Stomach smooth muscle (tissue), 2 donors: Measurements from ENCODE around the gene PREX1.
"Not testable (repeated sequence)": the region's sequence is repeated elsewhere in the genome, so short reads cannot be mapped to it uniquely, and the experiment has no call there.

ENCODE experiments used
- H3K27ac ChIP-seq: one replicate; pipeline ENCODE4 v1.7.0; 2013; ENCODE audit warnings: mild to moderate bottlenecking, low read length, inconsistent platforms
- H3K27me3 ChIP-seq, 2 donors: one replicate each; pipeline ENCODE4 v1.7.0; 2013; ENCODE audit warnings: low read length in 2 of 2; ENCODE audit not compliant: insufficient read depth in 2 of 2, control insufficient read depth in 1 of 2
- H3K36me3 ChIP-seq, 2 donors: one replicate each; pipeline ENCODE4 v1.7.0; 2013; ENCODE audit warnings: low read length in 2 of 2; ENCODE audit not compliant: control insufficient read depth in 2 of 2, insufficient read depth in 2 of 2
- H3K4me1 ChIP-seq: one replicate; pipeline ENCODE4 v1.7.0; 2013; ENCODE audit warnings: low read length; ENCODE audit not compliant: control insufficient read depth, insufficient read depth
- H3K4me3 ChIP-seq, 2 donors: one replicate each; pipeline ENCODE4 v1.7.0; 2013; ENCODE audit warnings: low read length in 2 of 2
- H3K9ac ChIP-seq, 2 donors: one replicate each; pipeline ENCODE4 v1.7.0; 2013; ENCODE audit warnings: low read length in 2 of 2, mild to moderate bottlenecking in 1 of 2
- H3K9me3 ChIP-seq, 2 donors: one replicate each; pipeline ENCODE4 v1.7.0; 2013; ENCODE audit warnings: low read length in 2 of 2; ENCODE audit not compliant: control insufficient read depth in 2 of 2
- donor health status: healthy.
- donor health status: Pancreatic carcinoma.

The PREX1 gene

DNA sequence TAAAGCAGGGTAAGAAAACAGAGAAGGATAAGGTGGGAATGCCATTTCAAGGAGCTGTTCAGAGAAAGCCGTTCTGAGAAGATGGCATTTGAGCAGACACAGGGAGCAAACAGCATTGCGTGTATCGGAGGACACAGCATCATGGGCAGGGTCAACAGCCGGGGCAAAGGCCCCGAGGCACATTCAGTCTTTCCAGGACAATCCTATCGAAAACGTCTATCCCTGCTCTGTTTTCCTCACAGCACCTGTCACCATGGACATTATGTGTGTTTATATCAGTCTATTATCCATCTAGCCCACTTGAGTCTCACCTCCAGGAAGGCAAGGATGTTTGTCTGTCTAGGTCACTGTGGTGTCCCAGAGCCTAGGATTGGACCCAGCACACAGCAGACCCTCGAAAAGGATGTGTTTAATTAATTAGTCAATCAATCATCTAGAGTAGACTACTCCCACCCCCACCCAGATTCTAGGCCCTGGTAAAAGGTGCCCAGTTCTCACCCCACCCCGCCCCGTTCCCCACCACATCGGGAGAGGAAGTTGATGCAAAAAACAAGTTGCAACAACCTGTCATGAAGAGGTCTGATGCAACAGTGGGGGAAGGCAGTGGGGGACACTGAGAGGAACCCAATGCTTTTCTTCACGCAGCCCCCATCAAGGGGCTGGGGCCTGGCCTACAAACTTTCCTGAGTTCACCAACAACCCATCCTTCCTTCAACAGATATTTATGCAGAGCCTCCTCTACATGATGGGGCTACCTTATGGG, 66.6 kb downstream of the PREX1 start:
- H3K9me3 ChIP-seq: no peaks in the 10 kb centered on the region
- peaks cover 0 to 3% of the 10 kb centered on the region in 2 donors for H3K27me3 ChIP-seq
- no peak overlapping the region for H3K27ac ChIP-seq
- no peak overlapping the region for H3K4me3 ChIP-seq
- H3K9ac ChIP-seq: no peak overlapping the region
- H3K36me3 ChIP-seq: no peaks in the 10 kb centered on the region
- H3K4me1 ChIP-seq: peaks cover 3% of the 10 kb centered on the region

DNA sequence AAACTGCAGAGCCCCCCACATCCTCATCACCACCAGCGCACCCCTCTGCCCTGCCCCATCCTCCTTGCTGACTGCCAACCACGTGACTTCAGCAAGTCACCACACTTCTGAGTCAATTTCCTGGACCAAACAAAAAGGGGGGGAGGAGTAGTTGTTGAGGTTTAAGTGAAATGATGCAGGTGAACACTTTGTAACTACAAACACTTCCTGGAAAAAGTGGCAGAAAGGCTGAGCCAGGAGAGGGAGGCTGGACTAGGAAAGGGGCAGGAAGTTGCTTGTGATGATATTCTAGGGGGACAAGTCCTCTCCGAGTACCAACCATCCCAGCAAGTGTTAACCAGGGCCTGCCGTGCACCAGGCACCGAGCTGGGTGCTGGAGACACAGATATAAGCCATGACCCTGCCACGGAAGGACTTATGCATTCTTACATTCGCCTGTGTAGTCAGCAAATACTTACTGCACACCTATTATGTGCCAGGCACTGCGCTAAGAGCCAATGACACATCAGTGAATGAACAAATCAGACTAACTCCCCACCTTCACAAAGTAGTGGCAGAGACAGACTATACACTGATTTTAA, 67.3 kb downstream of the PREX1 start:
- Histone ChIP-seq H3K4me3 (no peak overlapping the region), H3K27me3 (peaks cover 0 to 3% of the 10 kb centered on the region in 2 donors), H3K36me3 (no peaks in the 10 kb centered on the region), H3K9ac (no peak overlapping the region), H3K4me1 (peaks cover 3% of the 10 kb centered on the region), H3K27ac (no peak overlapping the region), H3K9me3 (peaks cover 0 to 3% of the 10 kb centered on the region in 2 donors)

DNA sequence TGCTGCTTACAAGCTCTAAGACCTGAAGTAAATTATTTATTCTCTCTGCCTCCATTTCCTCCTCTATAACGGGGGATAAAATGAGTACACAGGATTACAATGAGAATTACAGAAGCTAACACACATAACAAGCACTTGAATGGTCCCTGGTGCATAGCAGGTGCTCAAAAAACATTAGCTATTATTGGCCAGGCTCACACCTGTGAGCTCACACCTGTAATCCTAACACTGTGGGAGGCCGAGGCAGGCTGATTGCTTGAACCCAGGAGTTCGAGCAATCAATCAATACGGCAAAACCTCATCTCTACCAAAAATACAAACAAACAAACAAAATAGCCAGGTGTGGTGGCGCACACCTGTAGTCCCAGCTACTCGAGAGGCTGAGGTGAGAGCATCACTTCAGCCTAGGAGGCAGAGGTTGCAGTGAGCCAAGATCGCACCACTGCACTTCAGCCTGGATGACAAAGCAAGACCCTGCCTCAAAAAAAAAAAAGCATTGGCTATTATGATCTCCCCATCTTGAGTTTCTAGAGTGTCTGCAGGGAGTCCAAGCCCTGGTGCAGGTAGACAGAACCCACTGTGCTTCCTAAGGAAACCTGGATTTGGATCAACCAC, 68.1 kb downstream of the PREX1 start:
- no peak overlapping the region for H3K4me3 ChIP-seq
- peaks cover 3% of the 10 kb centered on the region for H3K4me1 ChIP-seq
- no peak overlapping the region for H3K9ac ChIP-seq

DNA sequence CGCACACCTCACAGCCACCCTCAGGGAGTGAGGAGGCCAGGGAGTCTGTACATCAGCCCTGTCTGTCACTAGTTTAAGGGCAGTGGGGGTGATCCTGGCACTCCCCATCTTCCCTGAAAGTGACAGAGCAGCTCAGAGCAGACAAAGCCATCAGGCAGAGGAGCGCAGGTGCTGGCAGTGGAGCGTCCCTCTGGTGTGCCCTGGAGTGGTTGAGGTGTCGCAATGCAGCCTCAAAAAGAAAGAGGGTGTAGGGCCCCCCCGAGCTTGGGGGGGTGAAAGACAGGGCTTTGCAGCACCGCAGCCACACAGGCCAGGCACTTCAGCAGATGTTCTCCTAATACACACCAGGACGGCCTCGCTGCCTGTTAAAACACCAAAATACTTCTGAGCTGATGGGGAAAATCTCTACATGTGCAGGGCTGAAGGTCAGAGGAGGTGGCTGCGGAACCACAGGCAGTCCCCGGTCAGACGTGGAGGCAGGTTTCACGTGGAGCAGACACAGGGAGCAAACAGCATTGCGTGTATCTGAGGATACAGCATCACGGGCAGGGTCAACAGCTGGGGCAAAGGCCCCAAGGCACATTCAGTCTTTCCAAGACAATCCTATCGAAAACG, 69.5 kb downstream of the PREX1 start:
- Histone ChIP-seq H3K4me1 (no peaks in the 10 kb centered on the region), H3K4me3 (no peak overlapping the region), H3K36me3 (no peaks in the 10 kb centered on the region), H3K9me3 (peaks cover 4 to 10% of the 10 kb centered on the region in 2 donors), H3K27me3 (no peaks in the 10 kb centered on the region), H3K27ac (no peak overlapping the region), H3K9ac (no peak overlapping the region)

More for the DNA sequence above, 68.1 kb downstream of the PREX1 start:
- Histone ChIP-seq H3K27me3 (peaks cover 0 to 3% of the 10 kb centered on the region in 2 donors), H3K9me3 (peaks cover 4 to 9% of the 10 kb centered on the region in 2 donors), H3K36me3 (no peaks in the 10 kb centered on the region), H3K27ac (no peak overlapping the region)

DNA sequence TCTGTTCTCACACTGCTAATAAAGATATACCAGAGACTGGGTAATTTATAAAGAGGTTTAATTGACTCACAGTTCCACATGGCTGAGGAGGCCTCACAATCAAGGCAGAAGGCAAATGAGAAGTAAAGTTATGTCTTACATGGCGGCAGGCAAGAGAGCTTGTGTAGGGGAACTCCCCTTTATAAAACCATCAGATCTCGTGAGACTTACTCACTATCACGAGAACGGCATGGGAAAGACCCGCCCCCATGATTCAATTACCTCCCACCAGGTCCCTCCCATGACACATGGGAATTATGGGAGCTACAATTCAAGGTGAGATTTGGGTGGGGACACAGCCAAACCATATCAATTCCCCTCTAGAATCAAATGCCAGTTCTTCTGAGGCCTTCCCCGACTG, 71.0 kb downstream of the PREX1 start:
- not testable (repeated sequence) for H3K36me3 ChIP-seq, H3K27me3 ChIP-seq, H3K27ac ChIP-seq, H3K4me1 ChIP-seq, H3K4me3 ChIP-seq, H3K9ac ChIP-seq, H3K9me3 ChIP-seq

DNA sequence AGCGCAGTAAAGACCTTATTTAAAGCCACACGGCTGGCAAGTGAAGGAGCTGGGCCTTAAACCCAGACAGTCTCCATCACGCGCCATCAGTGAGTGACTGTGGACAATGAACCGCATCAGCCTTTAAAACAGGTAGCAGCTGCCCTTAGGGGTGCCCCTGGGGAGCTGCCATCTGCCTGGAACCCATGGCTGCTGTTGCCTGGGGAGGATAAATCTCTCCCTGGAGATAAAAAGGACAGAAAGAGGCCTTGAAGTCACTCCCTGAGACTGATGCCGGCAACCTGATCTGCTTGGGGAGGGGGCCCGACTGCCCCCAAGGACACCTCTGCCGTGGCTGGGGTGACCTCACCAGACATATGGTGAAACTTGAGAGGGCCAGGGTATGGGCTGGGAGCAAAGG, 73.5 kb downstream of the PREX1 start:
- no peaks in the 10 kb centered on the region for H3K36me3 ChIP-seq
- peaks cover 8% of the 10 kb centered on the region for H3K4me1 ChIP-seq
- no peak overlapping the region for H3K27ac ChIP-seq
- no peak overlapping the region for H3K4me3 ChIP-seq
- H3K9ac ChIP-seq: no peak overlapping the region
- H3K27me3 ChIP-seq: peaks cover 0 to 2% of the 10 kb centered on the region in 2 donors
- H3K9me3 ChIP-seq: peaks cover 4 to 10% of the 10 kb centered on the region in 2 donors

DNA sequence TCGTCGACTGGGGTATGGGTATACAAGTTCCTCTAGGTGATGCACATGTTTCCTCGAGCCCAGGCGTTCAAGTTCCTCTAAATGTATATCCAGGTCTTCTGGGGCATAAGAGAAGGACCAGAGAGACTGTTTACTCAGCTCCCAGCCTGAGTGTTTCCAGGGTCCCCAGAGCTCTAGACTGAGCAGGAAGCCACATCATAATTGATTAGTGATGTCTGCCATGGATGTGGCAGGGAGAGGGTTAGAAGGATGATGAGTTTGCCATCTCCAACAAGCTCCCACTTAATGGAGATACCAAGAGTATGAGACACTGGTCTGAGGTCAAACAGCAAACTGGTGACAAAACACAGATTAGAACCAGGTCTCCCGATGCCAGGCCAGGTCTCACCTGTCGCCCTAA, 74.8 kb downstream of the PREX1 start:
- no peaks in the 10 kb centered on the region for H3K36me3 ChIP-seq
- no peak overlapping the region for H3K27ac ChIP-seq
- H3K9ac ChIP-seq: no peak overlapping the region
- no peak overlapping the region for H3K4me3 ChIP-seq
- peaks cover 4 to 10% of the 10 kb centered on the region in 2 donors for H3K9me3 ChIP-seq
- peaks cover 8% of the 10 kb centered on the region for H3K4me1 ChIP-seq
- H3K27me3 ChIP-seq: peaks cover 0 to 6% of the 10 kb centered on the region in 2 donors

DNA sequence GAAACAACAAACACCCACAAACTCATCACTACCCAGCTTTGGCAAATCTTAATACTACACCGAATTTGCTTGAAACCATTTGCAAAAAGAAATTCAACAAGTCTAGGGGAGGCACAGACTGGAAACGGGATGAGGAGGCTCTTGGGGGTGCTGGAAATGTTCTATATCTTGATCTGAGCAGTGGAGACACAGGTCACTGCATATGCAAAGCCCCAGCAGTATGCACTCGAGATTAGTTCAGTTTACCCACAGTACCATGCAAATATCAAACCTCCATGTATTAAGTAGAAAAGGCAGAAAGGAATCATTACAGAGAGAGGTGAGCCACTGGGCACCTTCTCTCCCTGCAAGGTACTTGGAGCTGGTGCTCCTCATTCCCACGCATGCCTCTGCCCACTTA, 75.9 kb downstream of the PREX1 start:
- no peak overlapping the region for H3K4me3 ChIP-seq
- no peak overlapping the region for H3K9ac ChIP-seq
- no peak overlapping the region for H3K27ac ChIP-seq
- H3K9me3 ChIP-seq: peaks cover 4 to 10% of the 10 kb centered on the region in 2 donors
- no peaks in the 10 kb centered on the region for H3K36me3 ChIP-seq
- peaks cover 8% of the 10 kb centered on the region for H3K4me1 ChIP-seq
- peaks cover 0 to 6% of the 10 kb centered on the region in 2 donors for H3K27me3 ChIP-seq

DNA sequence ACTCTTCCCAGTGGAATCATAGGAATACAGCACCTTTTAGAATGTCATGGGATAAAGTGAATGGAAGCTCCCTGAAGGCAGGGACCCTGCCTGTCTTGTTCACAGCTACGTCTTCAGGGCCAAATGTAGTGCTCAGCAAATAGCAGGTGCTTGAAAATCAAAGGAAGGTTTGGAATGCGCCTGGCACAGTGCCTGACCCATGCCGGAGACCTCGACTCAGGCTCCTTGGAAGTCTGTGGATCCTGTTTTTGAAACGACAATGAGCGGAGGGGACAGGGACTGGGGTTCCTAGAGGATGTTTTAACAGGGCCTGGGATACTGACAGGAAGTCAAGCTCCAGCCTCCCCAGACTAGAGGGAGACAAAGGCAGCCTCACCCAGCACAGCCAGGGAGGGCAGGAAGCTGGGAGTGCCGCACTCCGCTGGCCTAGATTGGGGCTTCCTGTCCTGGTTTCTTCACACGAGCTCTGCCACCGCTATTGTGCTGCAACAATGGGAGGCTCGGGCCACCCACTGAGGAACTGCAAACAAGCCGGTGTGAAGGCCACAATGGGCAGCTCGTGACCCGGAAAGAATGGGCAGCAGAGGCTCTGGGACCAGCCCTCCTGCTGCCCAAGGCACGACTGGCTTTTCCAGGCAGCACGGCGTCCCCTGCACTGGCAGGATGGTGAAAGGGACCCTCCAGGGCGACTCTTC, 76.7 kb downstream of the PREX1 start:
- no peak overlapping the region for H3K27ac ChIP-seq
- H3K36me3 ChIP-seq: no peaks in the 10 kb centered on the region
- peaks cover 0 to 6% of the 10 kb centered on the region in 2 donors for H3K27me3 ChIP-seq
- no peak overlapping the region for H3K9ac ChIP-seq
- H3K9me3 ChIP-seq: peaks cover 4 to 10% of the 10 kb centered on the region in 2 donors
- no peak overlapping the region for H3K4me3 ChIP-seq
- peaks cover 8% of the 10 kb centered on the region for H3K4me1 ChIP-seq

DNA sequence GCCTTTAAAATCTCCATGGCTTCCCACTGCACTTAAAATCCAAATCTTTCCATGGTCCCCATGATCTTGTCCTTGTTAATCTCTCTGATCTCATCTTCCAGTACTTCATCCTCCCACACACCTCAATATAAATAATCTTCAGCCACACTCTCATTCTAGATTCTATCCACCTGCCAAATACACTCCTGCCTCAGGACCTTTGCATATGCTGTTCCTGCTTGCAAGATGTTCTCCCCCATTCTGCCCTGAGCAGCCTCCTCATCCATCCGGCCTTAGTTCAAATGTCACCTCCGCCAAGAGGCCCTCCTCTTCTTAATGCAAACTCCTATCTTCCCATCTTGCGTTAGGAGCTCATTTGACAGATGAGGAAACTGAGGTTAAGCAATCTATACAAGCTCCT, 77.4 kb downstream of the PREX1 start:
- no peak overlapping the region for H3K27ac ChIP-seq
- no peak overlapping the region for H3K4me3 ChIP-seq
- H3K27me3 ChIP-seq: peaks cover 0 to 6% of the 10 kb centered on the region in 2 donors
- no peak overlapping the region for H3K9ac ChIP-seq
- peaks cover 8% of the 10 kb centered on the region for H3K4me1 ChIP-seq
- peaks cover 3 to 6% of the 10 kb centered on the region in 2 donors for H3K9me3 ChIP-seq
- H3K36me3 ChIP-seq: no peaks in the 10 kb centered on the region
